Measurements from ENCODE around the gene CHN1. TPM values are rescaled to one million over a fixed set of nuclear protein-coding genes. Genes with fewer than 3 reads are reported as not detected.

The CHN1 gene
- total RNA-seq, 1 donor from 2014 or later: 7.8 TPM

GRCh38 chr2:174925046-174925784 is 80.0 kb downstream of the CHN1 start:
- Histone ChIP-seq H3K36me3 (no peaks in the 10 kb centered on the region), H3K4me1 (no peaks in the 10 kb centered on the region), H3K9me3 (no peaks in the 10 kb centered on the region), H3K27me3 (no peaks in the 10 kb centered on the region), H3K4me3 (no peak overlapping the region), H3K27ac (no peak overlapping the region)
- DNase-seq (ENCODE audit: low spot score in 2 of 2): no peak
- intact Hi-C loops (cut with DNase I): no loop called here
- TF ChIP-seq, protein P1, sequence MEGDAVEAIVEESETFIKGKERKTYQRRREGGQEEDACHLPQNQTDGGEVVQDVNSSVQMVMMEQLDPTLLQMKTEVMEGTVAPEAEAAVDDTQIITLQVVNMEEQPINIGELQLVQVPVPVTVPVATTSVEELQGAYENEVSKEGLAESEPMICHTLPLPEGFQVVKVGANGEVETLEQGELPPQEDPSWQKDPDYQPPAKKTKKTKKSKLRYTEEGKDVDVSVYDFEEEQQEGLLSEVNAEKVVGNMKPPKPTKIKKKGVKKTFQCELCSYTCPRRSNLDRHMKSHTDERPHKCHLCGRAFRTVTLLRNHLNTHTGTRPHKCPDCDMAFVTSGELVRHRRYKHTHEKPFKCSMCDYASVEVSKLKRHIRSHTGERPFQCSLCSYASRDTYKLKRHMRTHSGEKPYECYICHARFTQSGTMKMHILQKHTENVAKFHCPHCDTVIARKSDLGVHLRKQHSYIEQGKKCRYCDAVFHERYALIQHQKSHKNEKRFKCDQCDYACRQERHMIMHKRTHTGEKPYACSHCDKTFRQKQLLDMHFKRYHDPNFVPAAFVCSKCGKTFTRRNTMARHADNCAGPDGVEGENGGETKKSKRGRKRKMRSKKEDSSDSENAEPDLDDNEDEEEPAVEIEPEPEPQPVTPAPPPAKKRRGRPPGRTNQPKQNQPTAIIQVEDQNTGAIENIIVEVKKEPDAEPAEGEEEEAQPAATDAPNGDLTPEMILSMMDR (IDR thresholded peaks at IDR 0.05): no peak

GRCh38 chr2:174924061-174924693 is 81.0 kb downstream of the CHN1 start:
- no peak overlapping the region for H3K27ac ChIP-seq
- H3K4me1 ChIP-seq: no peaks in the 10 kb centered on the region
- intact Hi-C loops (cut with DNase I): no loop called here
- TF ChIP-seq, protein P1 (IDR thresholded peaks at IDR 0.05): no peak
- H3K9me3 ChIP-seq: no peaks in the 10 kb centered on the region
- no peaks in the 10 kb centered on the region for H3K27me3 ChIP-seq
- H3K4me3 ChIP-seq: no peak overlapping the region
- DNase-seq (ENCODE audit: low spot score in 2 of 2): no peak
- H3K36me3 ChIP-seq: no peaks in the 10 kb centered on the region

- intact Hi-C loops (cut with DNase I): no loop called here
- no peak overlapping the region for H3K27ac ChIP-seq
- H3K27me3 ChIP-seq: no peaks in the 10 kb centered on the region
Measured at GRCh38 chr2:174919947-174920595, 85.1 kb downstream of the CHN1 start.

DNA sequence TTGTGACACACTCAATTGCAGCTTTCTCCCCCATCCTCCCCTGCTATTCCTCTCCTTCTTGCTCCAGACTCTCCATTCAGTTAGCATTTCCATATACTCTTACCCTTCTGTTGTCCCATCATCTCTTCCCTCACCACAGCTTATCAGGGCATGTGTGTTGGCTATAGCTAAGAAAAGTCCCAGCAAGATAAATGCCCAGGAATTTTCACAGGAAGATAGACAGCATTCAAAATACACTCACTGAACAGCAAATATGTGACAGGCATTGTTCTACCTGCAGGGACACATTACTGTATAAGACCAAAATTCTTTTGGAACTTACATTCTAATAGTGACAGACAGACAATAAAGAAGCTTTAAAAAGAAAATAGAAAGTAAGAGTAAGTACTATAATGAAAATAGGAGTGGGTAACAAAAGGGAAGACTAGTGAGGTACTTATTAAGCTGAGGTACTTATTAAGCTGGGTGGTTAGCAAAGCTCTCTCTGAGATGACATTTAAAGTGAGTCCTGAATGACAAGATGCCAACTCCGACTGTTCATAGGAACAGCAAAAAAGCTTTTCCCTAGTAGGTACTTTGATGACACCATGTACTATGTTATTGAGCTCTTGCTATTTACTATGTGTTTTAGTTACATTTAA is 86.2 kb downstream of the CHN1 start:
- Histone ChIP-seq H3K27ac (no peak overlapping the region), H3K4me3 (no peak overlapping the region), H3K27me3 (no peaks in the 10 kb centered on the region), H3K9me3 (no peaks in the 10 kb centered on the region), H3K36me3 (peaks cover 0 to 2% of the 10 kb centered on the region in 2 donors), H3K4me1 (peaks cover 0 to 3% of the 10 kb centered on the region in 2 donors)
- no peak for DNase-seq (ENCODE audit: low spot score in 2 of 2)
- TF ChIP-seq, protein P1 (IDR thresholded peaks at IDR 0.05): no peak
- intact Hi-C loops (cut with DNase I): no loop called here

More at GRCh38 chr2:174919947-174920595, 85.1 kb downstream of the CHN1 start:
- H3K4me1 ChIP-seq: peaks cover 0 to 3% of the 10 kb centered on the region in 2 donors
- DNase-seq (ENCODE audit: low spot score in 2 of 2): no peak
- H3K4me3 ChIP-seq: no peak overlapping the region
- TF ChIP-seq, protein P1 (IDR thresholded peaks at IDR 0.05): no peak
- no peaks in the 10 kb centered on the region for H3K9me3 ChIP-seq
- H3K36me3 ChIP-seq: no peaks in the 10 kb centered on the region

GRCh38 chr2:174916270-174916930 is 88.8 kb downstream of the CHN1 start:
- peaks cover 2 to 6% of the 10 kb centered on the region in 2 donors for H3K36me3 ChIP-seq
- no peak overlapping the region for H3K27ac ChIP-seq
- DNase-seq (ENCODE audit: low spot score in 2 of 2): no peak
- H3K9me3 ChIP-seq: no peaks in the 10 kb centered on the region
- H3K4me3 ChIP-seq: no peak overlapping the region
- peaks cover 0 to 3% of the 10 kb centered on the region in 2 donors for H3K4me1 ChIP-seq
- H3K27me3 ChIP-seq: no peaks in the 10 kb centered on the region
- intact Hi-C loops (cut with DNase I): no loop called here
- TF ChIP-seq, protein P1 (IDR thresholded peaks at IDR 0.05): no peak

All from ascending aorta (tissue), 2 donors.